ENCODE data around the gene TMEM178B.

Gene TMEM178B

GRCh38 chr7:141073641-141074161 is at the start of gene TMEM178B (continued):
- TF ChIP-seq ZNF398 (tag by site-specific recombination; IDR thresholded peaks at IDR 0.05) (no peak; the same call in 1 of the 2 replicates), ZNF621 (tag by site-specific recombination; IDR thresholded peaks at IDR 0.05) (no peak), ZNF561 (tag by site-specific recombination; IDR thresholded peaks at IDR 0.05; ENCODE audit: borderline replicate concordance) (no peak), ZNF155 (tag by site-specific recombination; IDR thresholded peaks at IDR 0.05) (no peak), ZBTB1 (tag by site-specific recombination; IDR thresholded peaks at IDR 0.05) (no peak), ZNF280C (tag by site-specific recombination; IDR thresholded peaks at IDR 0.05) (no peak), ZBTB8A (tag by site-specific recombination; IDR thresholded peaks at IDR 0.05) (peak; percentile 91)

GRCh38 chr7:141024668-141025067 is 49.2 kb upstream of the TMEM178B start:
- Histone ChIP-seq H3K4me3 (ENCODE audit: low read depth, low read length) (no peak overlapping the region), H3K4me1 (ENCODE audit: control insufficient read depth, insufficient read depth, low read length) (no peaks in the 10 kb centered on the region), H3K27ac (ENCODE audit: extremely low read depth, low read depth, low read length) (no peak overlapping the region), H3K9me3 (ENCODE audit: control insufficient read depth, insufficient read depth, low read depth, low read length) (no peaks in the 10 kb centered on the region), H3K36me3 (ENCODE audit: control insufficient read depth in 2 of 2, insufficient read depth in 1 of 2, low read length in 2 of 2) (no peaks in the 10 kb centered on the region)
- ChIA-PET CTCF (interaction anchor here (2.2 kb wide), 1 partner anchor 9 kb away, joined by 11 read pairs; the partner anchor contains the start of gene MRPS33), POLR2A (interaction anchor here (1.0 kb wide), 1 partner anchor 10 kb away, joined by 3 read pairs; the partner anchor contains the start of gene MRPS33)
- TF ChIP-seq TRIM28 (IDR thresholded peaks at IDR 0.05; ENCODE audit: borderline replicate concordance, low read length) (peak; percentile 96), SETDB1 (IDR thresholded peaks at IDR 0.05; ENCODE audit: insufficient read length, low read length) (peak; percentile 85), ZNF600 (tag by site-specific recombination; IDR thresholded peaks at IDR 0.05) (no peak), ZNF169 (tag by site-specific recombination; IDR thresholded peaks at IDR 0.05) (no peak), PRDM2 (tag by site-specific recombination; IDR thresholded peaks at IDR 0.05; ENCODE audit: borderline replicate concordance) (no peak)

GRCh38 chr7:141027043-141027442 is 46.8 kb upstream of the TMEM178B start:
- H3K36me3 ChIP-seq (ENCODE audit: control insufficient read depth in 2 of 2, insufficient read depth in 1 of 2, low read length in 2 of 2), result no peaks in the 10 kb centered on the region
- H3K4me3 ChIP-seq (ENCODE audit: low read depth, low read length), result no peak overlapping the region
- no peaks in the 10 kb centered on the region for H3K9me3 ChIP-seq (ENCODE audit: control insufficient read depth, insufficient read depth, low read depth, low read length)
- CTCF ChIA-PET, result interaction anchor here (0.7 to 0.8 kb wide), 2 partner anchors 12 to 46 kb away, joined by 3 to 4 read pairs; partner anchors contain the start of gene MRPS33
- H3K4me1 ChIP-seq (ENCODE audit: control insufficient read depth, insufficient read depth, low read length), result no peaks in the 10 kb centered on the region
- POLR2A ChIA-PET, result interaction anchor here (0.5 kb wide), 1 partner anchor 18 kb away, joined by 3 read pairs; no protein-coding TSS in a partner anchor
- no peak overlapping the region for H3K27ac ChIP-seq (ENCODE audit: extremely low read depth, low read depth, low read length)
- TF ChIP-seq ZNF335 (tag by site-specific recombination; conservative IDR thresholded peaks at IDR 0.05) (no peak), ZNF518A (tag by site-specific recombination; conservative IDR thresholded peaks at IDR 0.05; ENCODE audit: low read depth) (no peak)
